ENCODE data around the gene PCNX2.

GRCh38 chr1:233078396-233078795 is 217.1 kb downstream of the PCNX2 start:
- TF ChIP-seq ZFP3 (CRISPR knock-in tag; IDR thresholded peaks at IDR 0.05) (no peak), ESRRG (CRISPR knock-in tag; IDR thresholded peaks at IDR 0.05) (no peak), RARB (CRISPR knock-in tag; IDR thresholded peaks at IDR 0.05) (no peak), PPARA (CRISPR knock-in tag; IDR thresholded peaks at IDR 0.05; ENCODE audit: borderline replicate concordance) (no peak), GLIS3 (CRISPR knock-in tag; IDR thresholded peaks at IDR 0.05) (no peak), PATZ1 (CRISPR knock-in tag; IDR thresholded peaks at IDR 0.05; ENCODE audit: borderline replicate concordance) (no peak), SNAI2 (CRISPR knock-in tag; IDR thresholded peaks at IDR 0.05) (no peak), ZFP30 (CRISPR knock-in tag; IDR thresholded peaks at IDR 0.05) (no peak), POU6F1 (CRISPR knock-in tag; IDR thresholded peaks at IDR 0.05; ENCODE audit: borderline replicate concordance, low read depth) (no peak)
